Neural cell (in vitro differentiated cells): Measurements from ENCODE around the gene CEACAM3. TPM values are rescaled to one million over a fixed set of nuclear protein-coding genes. Genes with fewer than 3 reads are reported as not detected.
A peak's percentile ranks its signal among the peaks of the same experiment; 100 is the strongest.

ENCODE experiments used
- H2AFZ ChIP-seq: fragments of 200-600, 300-800 bp; sonication (generic), shearing (Covaris generic); 2 replicates; pipeline ENCODE4 v1.6.0; 2014; ENCODE audit warnings: low read depth, mild to moderate bottlenecking, antibody characterized with exemption, low read length, moderate library complexity
- H3F3A ChIP-seq: fragments of 200-600 bp; shearing (Covaris generic); 2 replicates; pipeline ENCODE4 v1.6.1; 2016; ENCODE audit warnings: mild to moderate bottlenecking, moderate library complexity, mixed read lengths, antibody characterized with exemption, low read length; ENCODE audit not compliant: insufficient read depth, poor library complexity, severe bottlenecking
- H3K27ac ChIP-seq: fragments of 200-600, 300-800 bp; sonication (generic), shearing (Covaris generic); 2 replicates; pipeline ENCODE4 v1.5.1; 2014; ENCODE audit warnings: mild to moderate bottlenecking, low read length, moderate library complexity
- H3K27me3 ChIP-seq: fragments of 300-800, 200-600 bp; sonication (generic), shearing (Covaris generic); 2 replicates; pipeline ENCODE4 v1.6.0; 2014; ENCODE audit warnings: mild to moderate bottlenecking, low read depth, low read length, moderate library complexity; ENCODE audit not compliant: insufficient read depth
- H3K36me3 ChIP-seq: fragments of 300-800, 200-600 bp; sonication (generic), shearing (Covaris generic); 2 replicates; pipeline ENCODE4 v1.5.1; 2014; ENCODE audit warnings: mild to moderate bottlenecking, antibody characterized with exemption, low read length, moderate library complexity; ENCODE audit not compliant: insufficient read depth
- H3K4me2 ChIP-seq: fragments of 300-800, 200-600 bp; sonication (generic), shearing (Covaris generic); 2 replicates; pipeline ENCODE4 v1.6.0; 2014; ENCODE audit warnings: mild to moderate bottlenecking, low read length
- H3K4me3 ChIP-seq: fragments of 300-800, 200-600 bp; sonication (generic), shearing (Covaris generic); 2 replicates; pipeline ENCODE4 v1.5.1; 2014; ENCODE audit warnings: mild to moderate bottlenecking, low read length, moderate library complexity
- H3K79me2 ChIP-seq: fragments of 200-600 bp; shearing (Covaris generic); replicated peaks from 2 replicates; pipeline ENCODE4 v1.6.0; 2014; ENCODE audit warnings: mild to moderate bottlenecking, low read length, moderate library complexity; ENCODE audit not compliant: insufficient read depth
- H3K9ac ChIP-seq: fragments of 300-800, 200-600 bp; sonication (generic), shearing (Covaris generic); 2 replicates; pipeline ENCODE4 v1.6.1; 2016; ENCODE audit warnings: mild to moderate bottlenecking, low read length, mixed read lengths
- H3K9me2 ChIP-seq: fragments of 200-600 bp; shearing (Covaris generic); 2 replicates; pipeline ENCODE4 v1.6.1; 2016; ENCODE audit warnings: mild to moderate bottlenecking, low read length, mixed read lengths; ENCODE audit not compliant: insufficient read depth
- H3K9me3 ChIP-seq: fragments of 200-600, 300-800 bp; sonication (generic), shearing (Covaris generic); 2 replicates; pipeline ENCODE4 v1.6.1; 2016; ENCODE audit warnings: mild to moderate bottlenecking, mixed run types, low read length, moderate library complexity, mixed read lengths
- H4K20me1 ChIP-seq: fragments of 200-600 bp; shearing (Covaris generic); 2 replicates; pipeline ENCODE4 v1.6.1; 2016; ENCODE audit warnings: mild to moderate bottlenecking, mixed run types; ENCODE audit not compliant: insufficient read depth
- EP300 ChIP-seq: fragments of 450-650 bp; conservative IDR thresholded peaks from 2 replicates; pipeline ENCODE4 v1.6.1; 2014; ENCODE audit warnings: antibody characterized with exemption, mild to moderate bottlenecking, moderate library complexity; ENCODE audit not compliant: poor library complexity, severe bottlenecking
- EZH2 ChIP-seq: fragments of 200-600, 300-800 bp; shearing (Covaris generic), sonication (generic); IDR thresholded peaks from 2 replicates; pipeline ENCODE4 v1.6.1; 2014; ENCODE audit warnings: antibody characterized with exemption, low read length, borderline replicate concordance, mild to moderate bottlenecking; ENCODE audit not compliant: insufficient read depth, poor library complexity, severe bottlenecking
- MXI1 ChIP-seq: fragments of 450-650 bp; conservative IDR thresholded peaks from 2 replicates; pipeline ENCODE4 v1.6.1; 2014; ENCODE audit warnings: antibody characterized with exemption, mild to moderate bottlenecking; ENCODE audit not compliant: poor library complexity, severe bottlenecking
- POLR2AphosphoS5 ChIP-seq: IDR thresholded peaks from 2 replicates; pipeline ENCODE4 v1.6.1; 2012
- RAD21 ChIP-seq: fragments of 450-650 bp; conservative IDR thresholded peaks from 2 replicates; pipeline ENCODE4 v1.6.1; 2014; ENCODE audit warnings: antibody characterized with exemption, mild to moderate bottlenecking, moderate library complexity
- SMC3 ChIP-seq: fragments of 450-650 bp; conservative IDR thresholded peaks from 2 replicates; pipeline ENCODE4 v1.6.1; 2014; ENCODE audit warnings: antibody characterized with exemption, mild to moderate bottlenecking, moderate library complexity; ENCODE audit not compliant: poor library complexity
- TAF1 ChIP-seq: IDR thresholded peaks from 2 replicates; pipeline ENCODE4 v1.6.1; 2012; ENCODE audit warnings: low read depth
- polyA plus RNA-seq: library from polyadenylated mRNA; depleted of rRNA; stranded (reverse); fragments of >200 nt; gene quantifications from 2 replicates; pipeline ENCODE4 v1.2.3, GENCODE V29; 2014
- TF ChIP-seq, protein P1 (sequence below): IDR thresholded peaks from 2 replicates; pipeline ENCODE4 v1.6.1; 2012; ENCODE audit warnings: borderline replicate concordance
- TF ChIP-seq, protein P2 (sequence below): fragments of 450-650 bp; IDR thresholded peaks from 2 replicates; pipeline ENCODE4 v1.5.1; 2014; ENCODE audit warnings: antibody characterized with exemption, mild to moderate bottlenecking, moderate library complexity; ENCODE audit not compliant: poor library complexity, severe bottlenecking

CEACAM3 gene
- polyA plus RNA-seq, 1 donor from 2014 or later, result not detected

DNA sequence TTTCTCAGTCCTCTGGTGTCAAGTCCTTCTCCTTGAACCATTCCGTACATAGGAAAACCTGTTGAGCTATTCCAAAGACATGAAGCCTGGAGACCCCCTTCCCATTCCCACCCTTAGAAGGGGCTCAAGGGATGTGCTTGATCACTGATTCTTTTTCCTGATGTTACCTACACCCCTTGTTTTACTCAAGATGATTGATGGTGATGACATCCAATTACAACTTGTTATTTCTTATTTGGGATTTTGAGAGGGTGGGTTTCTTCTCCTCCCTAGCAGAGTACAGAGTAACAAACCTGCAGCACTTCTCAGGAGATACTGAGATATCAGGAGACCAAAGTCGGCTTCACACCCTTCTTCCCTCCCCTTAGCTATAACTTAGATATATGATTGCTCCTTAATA, 57.0 kb downstream of the CEACAM3 start:
- Histone ChIP-seq H3K4me2 (no peak overlapping the region), H3K27ac (no peak overlapping the region), H3K4me3 (no peak overlapping the region), H3K9me3 (no peaks in the 10 kb centered on the region), H3K9me2 (no peaks in the 10 kb centered on the region), H4K20me1 (no peaks in the 10 kb centered on the region), H2AFZ (no peak overlapping the region), H3K79me2 (no peaks in the 10 kb centered on the region), H3K9ac (no peak overlapping the region), H3F3A (no peaks in the 10 kb centered on the region), H3K36me3 (no peaks in the 10 kb centered on the region), H3K27me3 (peaks cover 3% of the 10 kb centered on the region)
- TF ChIP-seq POLR2AphosphoS5 (no peak), EP300 (no peak), SMC3 (no peak), RAD21 (no peak)
- TF ChIP-seq, protein P1, sequence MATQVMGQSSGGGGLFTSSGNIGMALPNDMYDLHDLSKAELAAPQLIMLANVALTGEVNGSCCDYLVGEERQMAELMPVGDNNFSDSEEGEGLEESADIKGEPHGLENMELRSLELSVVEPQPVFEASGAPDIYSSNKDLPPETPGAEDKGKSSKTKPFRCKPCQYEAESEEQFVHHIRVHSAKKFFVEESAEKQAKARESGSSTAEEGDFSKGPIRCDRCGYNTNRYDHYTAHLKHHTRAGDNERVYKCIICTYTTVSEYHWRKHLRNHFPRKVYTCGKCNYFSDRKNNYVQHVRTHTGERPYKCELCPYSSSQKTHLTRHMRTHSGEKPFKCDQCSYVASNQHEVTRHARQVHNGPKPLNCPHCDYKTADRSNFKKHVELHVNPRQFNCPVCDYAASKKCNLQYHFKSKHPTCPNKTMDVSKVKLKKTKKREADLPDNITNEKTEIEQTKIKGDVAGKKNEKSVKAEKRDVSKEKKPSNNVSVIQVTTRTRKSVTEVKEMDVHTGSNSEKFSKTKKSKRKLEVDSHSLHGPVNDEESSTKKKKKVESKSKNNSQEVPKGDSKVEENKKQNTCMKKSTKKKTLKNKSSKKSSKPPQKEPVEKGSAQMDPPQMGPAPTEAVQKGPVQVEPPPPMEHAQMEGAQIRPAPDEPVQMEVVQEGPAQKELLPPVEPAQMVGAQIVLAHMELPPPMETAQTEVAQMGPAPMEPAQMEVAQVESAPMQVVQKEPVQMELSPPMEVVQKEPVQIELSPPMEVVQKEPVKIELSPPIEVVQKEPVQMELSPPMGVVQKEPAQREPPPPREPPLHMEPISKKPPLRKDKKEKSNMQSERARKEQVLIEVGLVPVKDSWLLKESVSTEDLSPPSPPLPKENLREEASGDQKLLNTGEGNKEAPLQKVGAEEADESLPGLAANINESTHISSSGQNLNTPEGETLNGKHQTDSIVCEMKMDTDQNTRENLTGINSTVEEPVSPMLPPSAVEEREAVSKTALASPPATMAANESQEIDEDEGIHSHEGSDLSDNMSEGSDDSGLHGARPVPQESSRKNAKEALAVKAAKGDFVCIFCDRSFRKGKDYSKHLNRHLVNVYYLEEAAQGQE, result no peak

DNA sequence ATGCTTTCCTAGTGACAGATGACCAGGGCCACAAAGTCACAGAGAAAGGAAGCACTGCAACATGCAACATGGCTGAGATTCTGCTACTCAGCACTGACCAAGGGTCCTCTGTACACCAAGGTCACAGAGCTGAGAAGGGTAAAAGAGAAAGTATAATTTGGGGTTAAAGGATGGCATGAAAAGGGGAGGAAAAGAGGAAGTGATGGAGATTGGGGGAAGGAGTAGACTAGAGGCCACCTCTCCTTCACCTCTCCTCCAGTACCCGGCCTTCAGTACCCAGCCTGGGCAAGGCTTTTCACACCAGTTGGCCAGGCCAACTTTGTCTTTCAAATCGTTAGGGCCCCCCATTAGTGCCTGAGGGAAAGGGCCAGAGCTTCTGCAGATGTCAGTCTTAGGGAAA, 57.4 kb downstream of the CEACAM3 start:
- Histone ChIP-seq H3K4me3 (no peak overlapping the region), H3F3A (no peaks in the 10 kb centered on the region), H3K9me3 (no peaks in the 10 kb centered on the region), H3K27me3 (peaks cover 3% of the 10 kb centered on the region), H4K20me1 (no peaks in the 10 kb centered on the region), H3K27ac (no peak overlapping the region), H2AFZ (no peak overlapping the region), H3K36me3 (no peaks in the 10 kb centered on the region), H3K9ac (no peak overlapping the region), H3K9me2 (no peaks in the 10 kb centered on the region), H3K4me2 (no peak overlapping the region), H3K79me2 (no peaks in the 10 kb centered on the region)
- no peak for TF ChIP-seq POLR2AphosphoS5
- no peak for TF ChIP-seq MXI1
- TF ChIP-seq SMC3, result no peak
- no peak for TF ChIP-seq EP300
- TF ChIP-seq TAF1, result no peak

DNA sequence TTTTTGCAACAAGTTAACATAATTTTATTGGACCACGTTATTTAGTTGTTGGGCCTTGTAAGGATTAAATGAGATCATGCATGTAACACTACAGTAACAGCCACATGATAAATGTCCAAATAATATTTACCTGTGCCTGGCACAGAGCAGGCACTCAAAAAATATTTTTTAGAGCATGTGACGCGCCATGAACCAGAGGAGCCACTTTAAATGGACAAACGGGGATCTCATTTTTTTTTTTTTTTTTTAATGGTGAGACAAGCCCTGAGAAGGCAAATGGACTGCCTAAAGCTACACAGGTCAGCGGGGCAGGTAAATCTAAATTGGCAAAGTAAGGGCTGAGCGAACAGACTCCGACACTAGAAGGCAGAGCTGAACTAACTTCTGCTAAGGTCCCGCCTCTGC, 62.8 kb downstream of the CEACAM3 start:
- no peak overlapping the region for H2AFZ ChIP-seq
- no peaks in the 10 kb centered on the region for H3K9me3 ChIP-seq
- H3K9me2 ChIP-seq, result no peaks in the 10 kb centered on the region
- H3K36me3 ChIP-seq, result peaks cover 4% of the 10 kb centered on the region
- H3K27ac ChIP-seq, result no peak overlapping the region
- no peaks in the 10 kb centered on the region for H4K20me1 ChIP-seq
- H3K79me2 ChIP-seq, result peaks cover 26% of the 10 kb centered on the region
- no peaks in the 10 kb centered on the region for H3K27me3 ChIP-seq
- TF ChIP-seq MXI1 (no peak), EZH2 (no peak), SMC3 (no peak), POLR2AphosphoS5 (no peak), RAD21 (no peak), EP300 (no peak), TAF1 (no peak)
- TF ChIP-seq, protein P2, sequence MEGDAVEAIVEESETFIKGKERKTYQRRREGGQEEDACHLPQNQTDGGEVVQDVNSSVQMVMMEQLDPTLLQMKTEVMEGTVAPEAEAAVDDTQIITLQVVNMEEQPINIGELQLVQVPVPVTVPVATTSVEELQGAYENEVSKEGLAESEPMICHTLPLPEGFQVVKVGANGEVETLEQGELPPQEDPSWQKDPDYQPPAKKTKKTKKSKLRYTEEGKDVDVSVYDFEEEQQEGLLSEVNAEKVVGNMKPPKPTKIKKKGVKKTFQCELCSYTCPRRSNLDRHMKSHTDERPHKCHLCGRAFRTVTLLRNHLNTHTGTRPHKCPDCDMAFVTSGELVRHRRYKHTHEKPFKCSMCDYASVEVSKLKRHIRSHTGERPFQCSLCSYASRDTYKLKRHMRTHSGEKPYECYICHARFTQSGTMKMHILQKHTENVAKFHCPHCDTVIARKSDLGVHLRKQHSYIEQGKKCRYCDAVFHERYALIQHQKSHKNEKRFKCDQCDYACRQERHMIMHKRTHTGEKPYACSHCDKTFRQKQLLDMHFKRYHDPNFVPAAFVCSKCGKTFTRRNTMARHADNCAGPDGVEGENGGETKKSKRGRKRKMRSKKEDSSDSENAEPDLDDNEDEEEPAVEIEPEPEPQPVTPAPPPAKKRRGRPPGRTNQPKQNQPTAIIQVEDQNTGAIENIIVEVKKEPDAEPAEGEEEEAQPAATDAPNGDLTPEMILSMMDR, result no peak
- TF ChIP-seq, protein P1, result no peak
- H3K9ac ChIP-seq, result no peak overlapping the region
- H3K4me3 ChIP-seq, result peak overlapping the region; percentile 95
- H3F3A ChIP-seq, result peaks cover 2% of the 10 kb centered on the region
- peak overlapping the region; percentile 52 for H3K4me2 ChIP-seq
